Heart left ventricle (tissue), 13 donors: ENCODE measurements around the gene DNAJC28.

Experiments used
- POLR2A ChIP-seq, 2 donors: fragments of 450-650 bp; IDR thresholded peaks; one replicate each; pipeline ENCODE4 v1.6.1; 2017; ENCODE audit warnings: antibody characterized with exemption in 2 of 2, mild to moderate bottlenecking in 2 of 2, moderate library complexity in 2 of 2
- TF ChIP-seq, protein P1 (sequence below), 12 donors: fragments of 200-600 bp; sonication (generic) in 4 of 12; IDR thresholded peaks; one replicate each; pipeline versions ENCODE4 v1.5.0 to v1.8.0; 2018 to 2022; ENCODE audit warnings: antibody characterized with exemption in 12 of 12, mild to moderate bottlenecking in 5 of 12
- donor health status: ischemic (EF 13 %, LVEDD 7.1; RV severe dilation, severe dysfunction).
- donor health status: DM: no; HTN: yes; CAD: no.
- donor health status: DM: no; HTN: no; CAD: no.
- donor health status: ischemic (EF 25% LVEDD 6.9; RV normal size, moderate dysfunction).
- donor health status: ischemic (EF 25% LVEDD 5.7; RV mildly dilated, moderate dysfunction).
- donor health status: ischemic (EF 35%, LVEDD 5.7; RV mildly dilated, moderate dysfunction).
- donor health status: nonischemic (EF 11% LVEDD 7.7; RV severe dilation, severe dysfunction).
- donor health status: DM: yes; HTN: yes; CAD: no.
- donor health status: PGD.
- donor health status: ischemic (EF 29% LVEDD 5.4; RV normal size, mild dysfunction).
- donor health status: nonischemic (EF 23%, LVEDD 6.1; RV moderate dilation, normal function).

DNA sequence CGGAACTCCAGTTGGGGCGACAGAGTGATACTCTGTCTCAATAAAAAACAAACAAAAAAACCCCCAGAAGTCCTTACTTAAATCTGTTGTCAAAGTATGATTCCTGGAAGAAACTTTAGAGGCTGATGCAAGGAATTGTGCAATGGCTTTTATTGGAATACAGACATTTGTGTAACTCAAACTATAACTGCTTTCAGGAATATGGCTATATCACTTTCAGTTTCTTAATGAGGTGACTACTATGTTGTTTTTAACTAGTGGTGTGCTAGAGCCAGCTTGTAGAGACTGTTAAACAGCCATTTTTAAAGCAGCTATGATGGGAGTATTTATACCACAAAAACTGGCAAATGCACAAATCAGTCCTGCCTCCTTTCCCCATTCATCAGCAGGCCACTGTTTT lies 22.7 kb upstream of the DNAJC28 start:
- TF ChIP-seq, protein P1, sequence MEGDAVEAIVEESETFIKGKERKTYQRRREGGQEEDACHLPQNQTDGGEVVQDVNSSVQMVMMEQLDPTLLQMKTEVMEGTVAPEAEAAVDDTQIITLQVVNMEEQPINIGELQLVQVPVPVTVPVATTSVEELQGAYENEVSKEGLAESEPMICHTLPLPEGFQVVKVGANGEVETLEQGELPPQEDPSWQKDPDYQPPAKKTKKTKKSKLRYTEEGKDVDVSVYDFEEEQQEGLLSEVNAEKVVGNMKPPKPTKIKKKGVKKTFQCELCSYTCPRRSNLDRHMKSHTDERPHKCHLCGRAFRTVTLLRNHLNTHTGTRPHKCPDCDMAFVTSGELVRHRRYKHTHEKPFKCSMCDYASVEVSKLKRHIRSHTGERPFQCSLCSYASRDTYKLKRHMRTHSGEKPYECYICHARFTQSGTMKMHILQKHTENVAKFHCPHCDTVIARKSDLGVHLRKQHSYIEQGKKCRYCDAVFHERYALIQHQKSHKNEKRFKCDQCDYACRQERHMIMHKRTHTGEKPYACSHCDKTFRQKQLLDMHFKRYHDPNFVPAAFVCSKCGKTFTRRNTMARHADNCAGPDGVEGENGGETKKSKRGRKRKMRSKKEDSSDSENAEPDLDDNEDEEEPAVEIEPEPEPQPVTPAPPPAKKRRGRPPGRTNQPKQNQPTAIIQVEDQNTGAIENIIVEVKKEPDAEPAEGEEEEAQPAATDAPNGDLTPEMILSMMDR (IDR thresholded peaks at IDR 0.05), result no peak
- TF ChIP-seq POLR2A (IDR thresholded peaks at IDR 0.05), result no peak
